Smooth muscle cell (in vitro differentiated cells): ENCODE measurements around the gene SESN3. TPM values are rescaled to one million over a fixed set of nuclear protein-coding genes. Genes with fewer than 3 reads are reported as not detected.

ENCODE experiments used
- DNase-seq: peaks from one replicate; lab custom pipeline; 2025; ENCODE audit not compliant: unreplicated experiment; lab: John Stamatoyannopoulos, UW
- H2AFZ ChIP-seq: fragments of 200-600 bp; sonication (generic); 2 replicates; pipeline ENCODE4 v1.6.0; 2016; ENCODE audit warnings: antibody characterized with exemption, low read depth, mild to moderate bottlenecking
- H3F3A ChIP-seq: fragments of 200-600 bp; sonication (generic); 2 replicates; pipeline ENCODE4 v1.6.0; 2017; ENCODE audit warnings: antibody characterized with exemption, low read depth
- H3K27ac ChIP-seq: fragments of 200-600 bp; sonication (generic); 2 replicates; pipeline ENCODE4 v1.5.1; 2016; ENCODE audit warnings: low read depth, mild to moderate bottlenecking
- H3K27me3 ChIP-seq: fragments of 200-600 bp; sonication (generic); 2 replicates; pipeline ENCODE4 v1.6.1; 2016; ENCODE audit warnings: low read depth, mild to moderate bottlenecking
- H3K36me3 ChIP-seq: fragments of 200-600 bp; sonication (generic); 2 replicates; pipeline ENCODE4 v1.5.1; 2016; ENCODE audit warnings: low read depth
- H3K4me1 ChIP-seq: fragments of 200-600 bp; sonication (generic); 2 replicates; pipeline ENCODE4 v1.5.1; 2016; ENCODE audit warnings: low read depth
- H3K4me2 ChIP-seq: fragments of 200-600 bp; sonication (generic); 2 replicates; pipeline ENCODE4 v1.6.0; 2016; ENCODE audit warnings: mild to moderate bottlenecking
- H3K4me3 ChIP-seq: fragments of 200-600 bp; sonication (generic); 2 replicates; pipeline ENCODE4 v1.5.1; 2016; ENCODE audit warnings: mild to moderate bottlenecking
- H3K79me2 ChIP-seq: fragments of 200-600 bp; sonication (generic); 2 replicates; pipeline ENCODE4 v1.6.0; 2016; ENCODE audit warnings: low read depth, mild to moderate bottlenecking
- H3K9ac ChIP-seq: fragments of 200-600 bp; sonication (generic); 2 replicates; pipeline ENCODE4 v1.6.0; 2016; ENCODE audit warnings: low read depth
- H3K9me3 ChIP-seq: fragments of 200-600 bp; sonication (generic); replicated peaks from 2 replicates; pipeline ENCODE4 v1.5.1; 2016; ENCODE audit warnings: low read depth
- H4K20me1 ChIP-seq: fragments of 200-600 bp; sonication (generic); 2 replicates; pipeline ENCODE4 v1.6.0; 2016; ENCODE audit warnings: low read depth
- CTCF ChIP-seq: fragments of 200-600 bp; sonication (generic); IDR thresholded peaks from 2 replicates; pipeline ENCODE4 v1.5.1; 2017; ENCODE audit warnings: borderline replicate concordance, mild to moderate bottlenecking, antibody characterized with exemption; ENCODE audit not compliant: insufficient read depth, poor library complexity, severe bottlenecking
- WGBS: methylation state at CpG from one replicate; pipeline ENCODE4 v1.1.7; 2016; ENCODE audit warnings: low lambda C conversion rate; 5-methylcytosine and 5-hydroxymethylcytosine counted together
- polyA plus RNA-seq: library from polyadenylated mRNA; unstranded; fragments of >200 nt; fragmentation: Nextera tagmentation; extraction: Ambion mirVana; gene quantifications from 2 replicates; pipeline ENCODE4 v1.2.1, GENCODE V29; 2016
- total RNA-seq: library from RNA; depleted of rRNA; stranded (reverse); fragments of >200 nt; gene quantifications from 2 replicates; pipeline ENCODE4 v1.2.3, GENCODE V29; 2014

SESN3 gene
- total and polyA plus RNA-seq, 2 experiments from 2014 or later = 20.4 to 374 TPM

- TF ChIP-seq CTCF = no peak
- H3K27ac ChIP-seq = peak overlapping the region; percentile 67
- H3K4me1 ChIP-seq = peaks cover 7% of the 10 kb centered on the region
- no peak overlapping the region for H3K4me3 ChIP-seq
- H3K27me3 ChIP-seq = no peaks in the 10 kb centered on the region
- H2AFZ ChIP-seq = no peak overlapping the region
- H3K4me2 ChIP-seq = no peak overlapping the region
- peaks cover 17% of the 10 kb centered on the region for H3F3A ChIP-seq
- H3K79me2 ChIP-seq = no peaks in the 10 kb centered on the region
- DNase-seq = no peak
- H3K9ac ChIP-seq = no peak overlapping the region
- 95% methylated on average over 1 of the region's 1 CpG for WGBS
- H3K36me3 ChIP-seq = no peaks in the 10 kb centered on the region
- no peaks in the 10 kb centered on the region for H3K9me3 ChIP-seq
- no peaks in the 10 kb centered on the region for H4K20me1 ChIP-seq
These were observed 73.2 kb downstream of the SESN3 start for GRCh38 chr11:95157824-95158223.

GRCh38 chr11:95156916-95157541 is 74.0 kb downstream of the SESN3 start:
- Histone ChIP-seq H3K27me3 (no peaks in the 10 kb centered on the region), H3K9me3 (no peaks in the 10 kb centered on the region), H3K27ac (peak overlapping the region; percentile 67), H3K9ac (no peak overlapping the region), H3K4me1 (peaks cover 7% of the 10 kb centered on the region), H3K4me3 (no peak overlapping the region), H3K79me2 (no peaks in the 10 kb centered on the region), H2AFZ (no peak overlapping the region), H3K4me2 (peak overlapping the region; percentile 39), H3K36me3 (no peaks in the 10 kb centered on the region), H3F3A (peaks cover 13% of the 10 kb centered on the region), H4K20me1 (no peaks in the 10 kb centered on the region)
- WGBS = 68% methylated on average over 7 of the region's 7 CpGs
- TF ChIP-seq CTCF = no peak
- DNase-seq = no peak

DNA sequence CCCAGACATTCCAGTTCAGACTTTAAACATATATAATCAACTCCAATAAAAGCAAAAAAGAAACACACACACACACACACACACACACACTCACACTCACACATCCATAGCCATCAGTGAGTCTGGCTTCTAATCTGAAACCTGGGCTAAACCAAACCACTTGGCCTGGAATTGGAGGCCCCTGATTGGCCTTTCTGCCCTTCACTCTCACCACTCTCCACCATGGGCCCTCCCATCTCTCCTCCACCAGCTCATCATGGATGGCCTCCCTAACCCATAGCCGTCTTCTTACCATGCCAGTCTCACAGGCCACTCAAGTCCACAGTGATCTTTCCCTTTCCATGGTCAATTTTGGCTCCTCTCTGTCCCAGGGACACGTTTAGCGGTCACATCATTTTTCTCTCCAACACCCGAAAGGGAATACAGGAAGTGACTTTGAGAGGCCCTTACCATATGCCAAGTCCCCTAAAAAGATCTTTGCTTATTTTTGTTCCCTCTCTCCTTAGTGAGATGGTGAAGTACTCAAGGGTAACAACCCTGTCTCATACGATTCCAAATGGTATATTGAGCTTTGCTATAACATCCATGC is 74.8 kb downstream of the SESN3 start:
- no peak overlapping the region for H2AFZ ChIP-seq
- no peaks in the 10 kb centered on the region for H3K79me2 ChIP-seq
- H3K36me3 ChIP-seq = no peaks in the 10 kb centered on the region
- no peak overlapping the region for H3K4me3 ChIP-seq
- no peaks in the 10 kb centered on the region for H3K9me3 ChIP-seq
- H3K4me2 ChIP-seq = no peak overlapping the region
- H3F3A ChIP-seq = peaks cover 12% of the 10 kb centered on the region
- no peaks in the 10 kb centered on the region for H3K27me3 ChIP-seq
- WGBS = 88% methylated on average over 5 of the region's 5 CpGs
- peak overlapping the region; percentile 67 for H3K27ac ChIP-seq
- DNase-seq = no peak
- TF ChIP-seq CTCF = no peak
- no peaks in the 10 kb centered on the region for H4K20me1 ChIP-seq
- no peak overlapping the region for H3K9ac ChIP-seq
- peaks cover 7% of the 10 kb centered on the region for H3K4me1 ChIP-seq

DNA sequence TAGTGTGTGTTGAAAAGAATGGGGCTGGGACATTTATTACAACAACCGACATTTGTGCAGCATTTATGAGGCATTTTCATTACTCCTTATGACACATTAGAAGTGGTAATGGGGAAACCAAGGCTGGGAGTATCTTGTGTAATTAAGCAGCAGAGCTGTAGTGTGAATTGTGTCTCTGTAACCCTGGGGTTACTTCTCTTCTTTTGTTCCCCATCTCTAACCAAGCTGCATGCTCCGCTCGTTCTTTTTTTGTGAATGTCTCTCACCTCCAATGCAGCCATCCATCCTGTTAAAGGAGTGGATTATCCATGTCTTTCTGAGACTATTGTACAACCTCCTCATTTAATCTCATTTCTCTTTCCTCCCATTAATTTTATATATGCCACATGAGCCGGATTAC is 75.6 kb downstream of the SESN3 start:
- Histone ChIP-seq H4K20me1 (no peaks in the 10 kb centered on the region), H3K36me3 (no peaks in the 10 kb centered on the region), H3K4me2 (no peak overlapping the region), H3K4me1 (peaks cover 7% of the 10 kb centered on the region), H3K9me3 (no peaks in the 10 kb centered on the region), H3K9ac (no peak overlapping the region), H3K79me2 (no peaks in the 10 kb centered on the region), H2AFZ (no peak overlapping the region), H3K27ac (no peak overlapping the region), H3K27me3 (no peaks in the 10 kb centered on the region), H3F3A (peaks cover 15% of the 10 kb centered on the region), H3K4me3 (no peak overlapping the region)
- TF ChIP-seq CTCF = no peak
- WGBS = 97% methylated on average over 4 of the region's 4 CpGs
- DNase-seq = no peak
